Vagina (tissue), 2 donors: ENCODE data around the gene RPP38.

Experiments
- CTCF ChIP-seq, 3 experiments: fragments of 450-650 bp in 2 of 3; fragments of 200-600 bp in 1 of 3; sonication (generic) in 1 of 3; IDR thresholded peaks; one replicate each; pipeline ENCODE4 v1.5.1; 2017 to 2019; ENCODE audit warnings: antibody characterized with exemption in 3 of 3, mild to moderate bottlenecking in 2 of 3, moderate library complexity in 2 of 3
- POLR2A ChIP-seq, 2 donors: fragments of 450-650 bp; IDR thresholded peaks; one replicate each; pipeline ENCODE4 v1.6.1; 2017; ENCODE audit warnings: antibody characterized with exemption in 2 of 2, mild to moderate bottlenecking in 2 of 2, moderate library complexity in 2 of 2
- POLR2AphosphoS5 ChIP-seq, 2 donors: sonication (generic); formaldehyde crosslinking; IDR thresholded peaks; one replicate each; pipeline ENCODE4 v1.9.0; 2017; ENCODE audit warnings: antibody characterized with exemption in 2 of 2, mild to moderate bottlenecking in 2 of 2, low read depth in 1 of 2; ENCODE audit not compliant: insufficient read depth in 1 of 2

GRCh38 chr10:15137036-15137359, 39.8 kb downstream of the RPP38 start:
- TF ChIP-seq CTCF (IDR thresholded peaks at IDR 0.05), result no peak
- TF ChIP-seq POLR2A (IDR thresholded peaks at IDR 0.05), result no peak
- TF ChIP-seq POLR2AphosphoS5 (IDR thresholded peaks at IDR 0.05; ENCODE audit: insufficient read depth in 1 of 2, low read depth in 1 of 2), result no peak
